Keratinocyte (primary cell): Measurements from ENCODE around the gene DECR2.

Experiments used
- EZH2 ChIP-seq: IDR thresholded peaks from one replicate; pipeline ENCODE4 v1.6.1; 2012; ENCODE audit warnings: inconsistent platforms, mild to moderate bottlenecking, low read length, moderate library complexity
- TF ChIP-seq, protein P1 (sequence below), 3 experiments: IDR thresholded peaks in 1 of 3; conservative IDR thresholded peaks in 1 of 3; optimal IDR thresholded peaks in 1 of 3; 2 replicates in 2 of 3; 3 replicates in 1 of 3; pipeline versions ENCODE3 to v1.5.1; 2011; ENCODE audit warnings: low read length in 3 of 3, mild to moderate bottlenecking in 3 of 3, moderate library complexity in 2 of 3, control low read depth in 1 of 3, inconsistent platforms in 1 of 3; ENCODE audit not compliant: insufficient read depth in 2 of 3; ENCODE audit errors: extremely low read depth in 1 of 3

DNA sequence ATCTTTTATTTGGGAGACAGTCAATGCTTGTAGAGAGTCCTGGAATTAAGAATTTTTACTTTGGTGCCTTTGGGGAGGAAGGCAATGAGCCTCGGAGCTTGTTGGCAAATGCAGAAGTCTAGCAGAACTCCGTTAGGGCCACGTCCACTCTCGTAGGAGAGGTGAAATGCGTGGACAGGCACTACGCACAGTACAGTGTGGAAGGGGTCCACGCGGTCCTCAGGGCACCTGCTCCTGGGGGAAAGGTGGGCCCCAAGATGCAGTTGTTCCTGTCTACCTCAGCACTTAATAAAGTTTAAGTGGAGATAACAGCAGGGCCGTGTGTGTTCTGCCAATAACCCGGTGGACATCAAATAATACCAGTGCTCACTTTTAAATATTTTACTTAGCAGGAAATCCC is 25.6 kb downstream of the DECR2 start:
- TF ChIP-seq, protein P1, sequence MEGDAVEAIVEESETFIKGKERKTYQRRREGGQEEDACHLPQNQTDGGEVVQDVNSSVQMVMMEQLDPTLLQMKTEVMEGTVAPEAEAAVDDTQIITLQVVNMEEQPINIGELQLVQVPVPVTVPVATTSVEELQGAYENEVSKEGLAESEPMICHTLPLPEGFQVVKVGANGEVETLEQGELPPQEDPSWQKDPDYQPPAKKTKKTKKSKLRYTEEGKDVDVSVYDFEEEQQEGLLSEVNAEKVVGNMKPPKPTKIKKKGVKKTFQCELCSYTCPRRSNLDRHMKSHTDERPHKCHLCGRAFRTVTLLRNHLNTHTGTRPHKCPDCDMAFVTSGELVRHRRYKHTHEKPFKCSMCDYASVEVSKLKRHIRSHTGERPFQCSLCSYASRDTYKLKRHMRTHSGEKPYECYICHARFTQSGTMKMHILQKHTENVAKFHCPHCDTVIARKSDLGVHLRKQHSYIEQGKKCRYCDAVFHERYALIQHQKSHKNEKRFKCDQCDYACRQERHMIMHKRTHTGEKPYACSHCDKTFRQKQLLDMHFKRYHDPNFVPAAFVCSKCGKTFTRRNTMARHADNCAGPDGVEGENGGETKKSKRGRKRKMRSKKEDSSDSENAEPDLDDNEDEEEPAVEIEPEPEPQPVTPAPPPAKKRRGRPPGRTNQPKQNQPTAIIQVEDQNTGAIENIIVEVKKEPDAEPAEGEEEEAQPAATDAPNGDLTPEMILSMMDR (optimal IDR thresholded peaks at IDR 0.05 in 1 of 3, IDR thresholded peaks at IDR 0.05 in 1 of 3, conservative IDR thresholded peaks at IDR 0.05 in 1 of 3; ENCODE audit: extremely low read depth in 1 of 3, insufficient read depth in 2 of 3, low read length in 3 of 3): no peak
- TF ChIP-seq EZH2: no peak
